ENCODE results near the gene YBEY. TPM values are rescaled to one million over a fixed set of nuclear protein-coding genes. Genes with fewer than 3 reads are reported as not detected.

The YBEY gene
- polyA plus RNA-seq, 1 donor from 2014 or later = 88.4 TPM

- no peaks in the 10 kb centered on the region for H4K20me1 ChIP-seq (ENCODE audit: insufficient read depth)
- TF ChIP-seq REST (IDR thresholded peaks at IDR 0.05; ENCODE audit: borderline replicate concordance) = no peak
- no peak for TF ChIP-seq RAD21 (conservative IDR thresholded peaks at IDR 0.05)
- TF ChIP-seq MXI1 (conservative IDR thresholded peaks at IDR 0.05; ENCODE audit: poor library complexity, severe bottlenecking) = no peak
- no peak for TF ChIP-seq EP300 (conservative IDR thresholded peaks at IDR 0.05; ENCODE audit: poor library complexity, severe bottlenecking)
- no peak for TF ChIP-seq CTCF (IDR thresholded peaks at IDR 0.05; ENCODE audit: poor library complexity, severe bottlenecking)
- no peak for TF ChIP-seq TAF1 (IDR thresholded peaks at IDR 0.05; ENCODE audit: low read depth)
- TF ChIP-seq EZH2 (IDR thresholded peaks at IDR 0.05; ENCODE audit: borderline replicate concordance, insufficient read depth, low read length, poor library complexity, severe bottlenecking) = no peak
- no peak for TF ChIP-seq SMC3 (conservative IDR thresholded peaks at IDR 0.05; ENCODE audit: poor library complexity)
- no peak for TF ChIP-seq POLR2AphosphoS5 (IDR thresholded peaks at IDR 0.05)
- H3K36me3 ChIP-seq (ENCODE audit: insufficient read depth, low read length) = peaks cover 18% of the 10 kb centered on the region
- no peaks in the 10 kb centered on the region for H3K9me2 ChIP-seq (ENCODE audit: insufficient read depth, low read length)
- no peaks in the 10 kb centered on the region for H3F3A ChIP-seq (ENCODE audit: insufficient read depth, low read length, poor library complexity, severe bottlenecking)
- no peak overlapping the region for H3K9ac ChIP-seq (ENCODE audit: low read length)
- no peak overlapping the region for H2AFZ ChIP-seq (ENCODE audit: low read depth, low read length)
- no peaks in the 10 kb centered on the region for H3K9me3 ChIP-seq (ENCODE audit: low read length)
- H3K27ac ChIP-seq (ENCODE audit: low read length) = no peak overlapping the region
- no peak overlapping the region for H3K4me3 ChIP-seq (ENCODE audit: low read length)
- H3K27me3 ChIP-seq (ENCODE audit: insufficient read depth, low read depth, low read length) = no peaks in the 10 kb centered on the region
- H3K79me2 ChIP-seq (replicated peaks; ENCODE audit: insufficient read depth, low read length) = no peaks in the 10 kb centered on the region
- no peak overlapping the region for H3K4me2 ChIP-seq (ENCODE audit: low read length)
Observed at GRCh38 chr21:46243325-46243724, 42.8 kb upstream of the YBEY start.

GRCh38 chr21:46243960-46244361 lies 42.2 kb upstream of the YBEY start:
- Histone ChIP-seq H3F3A (ENCODE audit: insufficient read depth, low read length, poor library complexity, severe bottlenecking) (no peaks in the 10 kb centered on the region), H3K9me3 (ENCODE audit: low read length) (no peaks in the 10 kb centered on the region), H3K36me3 (ENCODE audit: insufficient read depth, low read length) (peaks cover 18% of the 10 kb centered on the region), H3K27ac (ENCODE audit: low read length) (no peak overlapping the region), H3K9ac (ENCODE audit: low read length) (no peak overlapping the region), H2AFZ (ENCODE audit: low read depth, low read length) (no peak overlapping the region), H3K4me2 (ENCODE audit: low read length) (no peak overlapping the region), H3K79me2 (replicated peaks; ENCODE audit: insufficient read depth, low read length) (no peaks in the 10 kb centered on the region), H3K9me2 (ENCODE audit: insufficient read depth, low read length) (no peaks in the 10 kb centered on the region), H3K4me3 (ENCODE audit: low read length) (no peak overlapping the region), H4K20me1 (ENCODE audit: insufficient read depth) (no peaks in the 10 kb centered on the region), H3K27me3 (ENCODE audit: insufficient read depth, low read depth, low read length) (no peaks in the 10 kb centered on the region)
- TF ChIP-seq CTCF (IDR thresholded peaks at IDR 0.05; ENCODE audit: poor library complexity, severe bottlenecking) = no peak
- TF ChIP-seq EP300 (conservative IDR thresholded peaks at IDR 0.05; ENCODE audit: poor library complexity, severe bottlenecking) = no peak
- no peak for TF ChIP-seq RAD21 (conservative IDR thresholded peaks at IDR 0.05)
- no peak for TF ChIP-seq MXI1 (conservative IDR thresholded peaks at IDR 0.05; ENCODE audit: poor library complexity, severe bottlenecking)
- no peak for TF ChIP-seq SMC3 (conservative IDR thresholded peaks at IDR 0.05; ENCODE audit: poor library complexity)
- no peak for TF ChIP-seq EZH2 (IDR thresholded peaks at IDR 0.05; ENCODE audit: borderline replicate concordance, insufficient read depth, low read length, poor library complexity, severe bottlenecking)
- no peak for TF ChIP-seq TAF1 (IDR thresholded peaks at IDR 0.05; ENCODE audit: low read depth)
- TF ChIP-seq REST (IDR thresholded peaks at IDR 0.05; ENCODE audit: borderline replicate concordance) = no peak
- no peak for TF ChIP-seq POLR2AphosphoS5 (IDR thresholded peaks at IDR 0.05)

Data from neural cell (in vitro differentiated cells).